ENCODE data around the gene GPR152.
A peak's percentile ranks its signal among the peaks of the same experiment; 100 is the strongest.

- no peak for TF ChIP-seq EZH2 (IDR thresholded peaks at IDR 0.05)
- TF ChIP-seq EZH2phosphoT487 (IDR thresholded peaks at IDR 0.05; ENCODE audit: borderline replicate concordance): no peak
- no peak for TF ChIP-seq CTCF (IDR thresholded peaks at IDR 0.05 in 2 of 3, conservative IDR thresholded peaks at IDR 0.05 in 1 of 3; ENCODE audit: borderline replicate concordance in 1 of 3, insufficient read depth in 1 of 3, low read depth in 2 of 3, low read length in 2 of 3)
- no peak for TF ChIP-seq SRF (IDR thresholded peaks at IDR 0.05; ENCODE audit: low read depth)
- no peak for TF ChIP-seq REST (IDR thresholded peaks at IDR 0.05; ENCODE audit: low read depth)
- TF ChIP-seq POLR2AphosphoS5 (IDR thresholded peaks at IDR 0.05; ENCODE audit: low read depth, low read length): peak; percentile 82
- TF ChIP-seq POLR2A (IDR thresholded peaks at IDR 0.05; ENCODE audit: borderline replicate concordance, extremely low read depth, insufficient read depth, insufficient read length): no peak
- TF ChIP-seq RAD21 (IDR thresholded peaks at IDR 0.05; ENCODE audit: low read depth): no peak
- no peak for TF ChIP-seq ZNF274 (IDR thresholded peaks at IDR 0.05; ENCODE audit: low read depth, low read length)
- no peak for TF ChIP-seq ATF3 (IDR thresholded peaks at IDR 0.05)
- TF ChIP-seq CEBPB (IDR thresholded peaks at IDR 0.05; ENCODE audit: low read depth): no peak
- TF ChIP-seq ELF1 (IDR thresholded peaks at IDR 0.05; ENCODE audit: borderline replicate concordance, low read depth): no peak
- peak; percentile 50 for TF ChIP-seq ZBTB33 (IDR thresholded peaks at IDR 0.05; ENCODE audit: extremely low read depth, insufficient replicate concordance, low read length)
Observed at GRCh38 chr11:67463680-67464410, 11.3 kb upstream of the GPR152 start.

Data from HCT116 (cell line).